Retinal pigment epithelial cell (primary cell): Measurements from ENCODE around the gene LPCAT3.
A peak's percentile ranks its signal among the peaks of the same experiment; 100 is the strongest.

Source experiments
- DNase-seq: peaks from one replicate; pipeline ENCODE4 v3.0.0-alpha.2; 2010; ENCODE audit warnings: low read depth
- H3K4me3 ChIP-seq: 2 replicates; pipeline ENCODE4 v1.5.1; 2011; ENCODE audit warnings: mild to moderate bottlenecking, low read length, control low read depth, moderate library complexity
- CTCF ChIP-seq: conservative IDR thresholded peaks from 2 replicates; pipeline ENCODE4 v1.5.1; 2011; ENCODE audit warnings: low read depth, low read length, control low read depth, inconsistent platforms

Gene LPCAT3

GRCh38 chr12:6974180-6974579 lies 44.1 kb downstream of the LPCAT3 start:
- TF ChIP-seq CTCF: no peak
- H3K4me3 ChIP-seq: no peak overlapping the region
- no peak for DNase-seq

- peak overlapping the region; percentile 100 for H3K4me3 ChIP-seq
- DNase-seq: no peak
- no peak for TF ChIP-seq CTCF
These were observed 48.2 kb downstream of the LPCAT3 start for GRCh38 chr12:6970096-6970527.

- no peak for TF ChIP-seq CTCF
- peak overlapping the region; percentile 100 for H3K4me3 ChIP-seq
- no peak for DNase-seq
These were observed 49.9 kb downstream of the LPCAT3 start for GRCh38 chr12:6968426-6968825.

GRCh38 chr12:6967651-6968100 lies 50.6 kb downstream of the LPCAT3 start:
- no peak for DNase-seq
- H3K4me3 ChIP-seq: no peak overlapping the region
- TF ChIP-seq CTCF: no peak

GRCh38 chr12:6966351-6966750 lies 51.9 kb downstream of the LPCAT3 start:
- TF ChIP-seq CTCF: no peak
- no peak overlapping the region for H3K4me3 ChIP-seq

GRCh38 chr12:6965714-6966113 lies 52.6 kb downstream of the LPCAT3 start:
- no peak for DNase-seq
- TF ChIP-seq CTCF: no peak
- no peak overlapping the region for H3K4me3 ChIP-seq

More at GRCh38 chr12:6966351-6966750, 51.9 kb downstream of the LPCAT3 start:
- DNase-seq: no peak

- no peak for DNase-seq
- TF ChIP-seq CTCF: peak; percentile 92
- H3K4me3 ChIP-seq: no peak overlapping the region
These were observed 53.1 kb downstream of the LPCAT3 start for GRCh38 chr12:6965026-6965661.
